Endothelial cell of umbilical vein (primary cell): Measurements from ENCODE around the gene GRIK1. TPM values are rescaled to one million over a fixed set of nuclear protein-coding genes. Genes with fewer than 3 reads are reported as not detected.

Experiments
- BruUV-seq: library from RNA; stranded (reverse); fragments of 400-500 nt; replicated peaks from 2 replicates; lab custom pipeline; 2021; lab: Mats Ljungman, UMichigan
- CTCF ChIA-PET: fragments of 300-600, 350-600 bp; sonication (Branson Sonifier 250); formaldehyde crosslinking; loops from one replicate; lab custom pipeline; 2021; ENCODE audit warnings: antibody characterized with exemption, inconsistent platforms; lab: Charles Lee
- POLR2A ChIA-PET: fragments of 300-600, 350-600 bp; sonication (Branson Sonifier 250); formaldehyde crosslinking; loops from one replicate; lab custom pipeline; 2021; ENCODE audit warnings: antibody characterized with exemption, inconsistent platforms; lab: Charles Lee
- DNase-seq: peaks from one replicate; pipeline ENCODE4 v3.0.0-alpha.2; 2011; ENCODE audit warnings: low read depth, low spot score
- FAIRE-seq: peaks from 2 replicates; lab custom pipeline; 2011; peaks lifted over from hg19 to GRCh38; lab: Jason Lieb, UNC
- H2AFZ ChIP-seq: 2 replicates; pipeline ENCODE4 v1.6.0; 2012; ENCODE audit warnings: low read depth, low read length, control low read depth, inconsistent platforms
- H3K27ac ChIP-seq: 2 replicates; pipeline ENCODE4 v1.5.1; 2011; ENCODE audit warnings: low read depth, mild to moderate bottlenecking, control low read depth, low read length, moderate library complexity; ENCODE audit not compliant: insufficient read depth
- H3K27me3 ChIP-seq, 2 experiments: 2 replicates each; pipeline versions ENCODE4 v1.6.0 to v1.6.1; 2011; ENCODE audit warnings: low read length in 2 of 2, mixed read lengths in 1 of 2; ENCODE audit not compliant: control insufficient read depth in 2 of 2, insufficient read depth in 2 of 2
- H3K36me3 ChIP-seq, 2 experiments: 2 replicates in 1 of 2; 3 replicates in 1 of 2; pipeline ENCODE4 v1.5.1; 2011; ENCODE audit warnings: low read length in 2 of 2, mild to moderate bottlenecking in 1 of 2, moderate library complexity in 1 of 2; ENCODE audit not compliant: control insufficient read depth in 2 of 2, insufficient read depth in 2 of 2; ENCODE audit errors: extremely low read depth in 1 of 2
- H3K4me1 ChIP-seq: 3 replicates; pipeline ENCODE4 v1.5.1; 2011; ENCODE audit warnings: mild to moderate bottlenecking, low read length; ENCODE audit not compliant: control insufficient read depth, insufficient read depth; ENCODE audit errors: extremely low read depth
- H3K4me2 ChIP-seq: 2 replicates; pipeline ENCODE4 v1.6.1; 2011; ENCODE audit warnings: low read length, control low read depth, mixed read lengths; ENCODE audit not compliant: insufficient read depth
- H3K4me3 ChIP-seq, 3 experiments: fragments of 200-600 bp in 1 of 3; sonication (generic), shearing (Covaris generic) in 1 of 3; replicated peaks in 1 of 3; 2 replicates each; pipeline ENCODE4 v1.5.1; 2011 to 2016; ENCODE audit warnings: control low read depth in 3 of 3, low read length in 3 of 3, mild to moderate bottlenecking in 2 of 3, inconsistent platforms in 1 of 3, low read depth in 1 of 3, moderate library complexity in 1 of 3; ENCODE audit not compliant: insufficient read depth in 1 of 3
- H3K79me2 ChIP-seq: 2 replicates; pipeline ENCODE4 v1.6.0; 2012; ENCODE audit warnings: low read length, inconsistent platforms; ENCODE audit not compliant: control insufficient read depth, insufficient read depth
- H3K9ac ChIP-seq: replicated peaks from 2 replicates; pipeline ENCODE3; 2011; ENCODE audit warnings: low read length, control low read depth; ENCODE audit not compliant: insufficient read depth; ENCODE audit errors: extremely low read depth
- H3K9me1 ChIP-seq: replicated peaks from 3 replicates; pipeline ENCODE4 v1.6.0; 2011; ENCODE audit warnings: mild to moderate bottlenecking, low read length; ENCODE audit not compliant: control insufficient read depth, insufficient read depth; ENCODE audit errors: extremely low read depth
- H3K9me3 ChIP-seq: replicated peaks from 2 replicates; pipeline ENCODE4 v1.5.1; 2012; ENCODE audit warnings: low read length, inconsistent platforms; ENCODE audit not compliant: control insufficient read depth, insufficient read depth
- H4K20me1 ChIP-seq: replicated peaks from 2 replicates; pipeline ENCODE3; 2011; ENCODE audit warnings: mild to moderate bottlenecking, low read length; ENCODE audit not compliant: control insufficient read depth, insufficient read depth; ENCODE audit errors: extremely low read depth
- CTCF ChIP-seq, 2 donors: IDR thresholded peaks; 1 replicate in 1 of 2; 2 replicates in 1 of 2; pipeline ENCODE4 v1.5.1; 2011; ENCODE audit warnings: low read length in 2 of 2, mild to moderate bottlenecking in 2 of 2, moderate library complexity in 2 of 2, control low read depth in 1 of 2, inconsistent platforms in 1 of 2, low read depth in 1 of 2; ENCODE audit not compliant: insufficient read depth in 1 of 2; ENCODE audit errors: extremely low read depth in 1 of 2
- EZH2 ChIP-seq: IDR thresholded peaks from 2 replicates; pipeline ENCODE4 v1.6.1; 2012; ENCODE audit warnings: borderline replicate concordance, low read depth, mild to moderate bottlenecking, moderate library complexity, low read length, inconsistent platforms; ENCODE audit not compliant: severe bottlenecking
- FOS ChIP-seq: IDR thresholded peaks from 2 replicates; pipeline ENCODE4 v1.6.1; 2011; ENCODE audit warnings: mild to moderate bottlenecking, low read length, moderate library complexity, borderline replicate concordance; ENCODE audit not compliant: insufficient read depth
- GATA2 ChIP-seq: IDR thresholded peaks from 2 replicates; pipeline ENCODE4 v1.7.0; 2011; ENCODE audit warnings: low read depth, mild to moderate bottlenecking, moderate library complexity, mixed read lengths, low read length; ENCODE audit not compliant: insufficient read length, insufficient read depth
- JUN ChIP-seq: IDR thresholded peaks from 2 replicates; pipeline ENCODE4 v1.6.1; 2011; ENCODE audit warnings: borderline replicate concordance, low read depth; ENCODE audit not compliant: insufficient read length, insufficient read depth
- MAX ChIP-seq: IDR thresholded peaks from 2 replicates; pipeline ENCODE4 v1.6.1; 2011; ENCODE audit not compliant: insufficient read depth, insufficient read length
- MYC ChIP-seq: IDR thresholded peaks from one replicate; pipeline ENCODE4 v1.6.1; 2011; ENCODE audit warnings: mild to moderate bottlenecking, low read depth, low read length
- POLR2A ChIP-seq: IDR thresholded peaks from 2 replicates; pipeline ENCODE4 v1.6.1; 2012; ENCODE audit warnings: low read depth, mild to moderate bottlenecking, control low read depth, low read length
- POLR2AphosphoS5 ChIP-seq: IDR thresholded peaks from 2 replicates; pipeline ENCODE4 v1.6.1; 2012; ENCODE audit warnings: low read depth, mild to moderate bottlenecking, control low read depth, low read length, moderate library complexity; ENCODE audit not compliant: insufficient read depth
- dilution Hi-C: fragments of 300-500 bp; cut with MboI; formaldehyde crosslinking; loops from one replicate; pipeline ENCODE4 v1.15.0; 2019; ENCODE audit warnings: low sequenced_read_pairs; ENCODE audit not compliant: extremely low pct_ligation_motif_present
- intact Hi-C: fragments of 100-400 bp; cut with micrococcal nuclease; formaldehyde crosslinking; loops from one replicate; pipeline ENCODE4 v1.10.0; 2022
- polyA plus RNA-seq, 4 experiments: library from polyadenylated mRNA; depleted of rRNA in 3 of 4; stranded (reverse) in 3 of 4; unstranded in 1 of 4; fragments of >200 nt; gene quantifications; 2 replicates each; pipeline versions ENCODE4 v1.2.1 to v1.2.3, GENCODE V29; 2011 to 2012; ENCODE audit warnings: missing spikeins in 1 of 4
- total RNA-seq: library from RNA; stranded (reverse); gene quantifications from 2 replicates; pipeline ENCODE4 v1.2.3, GENCODE V29; 2021

Gene GRIK1
- total and polyA plus RNA-seq, 2 donors (not counting 3 experiments of a cell fraction or from before 2014, with no cell fraction given) = not detected

- H3K4me2 ChIP-seq = no peak overlapping the region
Observed at GRCh38 chr21:29940361-29940760, 565 bp upstream of the GRIK1 start.

GRCh38 chr21:29939104-29939923 lies 482 bp downstream of the GRIK1 start:
- TF ChIP-seq POLR2A (no peak), JUN (no peak), FOS (no peak), MAX (no peak), GATA2 (no peak), MYC (no peak), EZH2 (no peak), CTCF (IDR thresholded peaks at IDR 0.05; ENCODE audit: extremely low read depth in 1 of 2, insufficient read depth in 1 of 2, low read depth in 1 of 2, low read length in 2 of 2) (no peak), POLR2AphosphoS5 (no peak)
- H3K4me1 ChIP-seq = no peaks in the 10 kb centered on the region
- H3K9ac ChIP-seq = no peak overlapping the region
- dilution Hi-C loops (no loop called here), intact Hi-C loops (no loop called here)
- no peak overlapping the region for H3K4me3 ChIP-seq
- no peaks in the 10 kb centered on the region for H4K20me1 ChIP-seq
- peaks cover 2 to 8% of the 10 kb centered on the region in 2 experiments for H3K27me3 ChIP-seq
- no peaks in the 10 kb centered on the region for H3K9me1 ChIP-seq
- H3K27ac ChIP-seq = no peak overlapping the region
- H2AFZ ChIP-seq = no peak overlapping the region
- no peaks in the 10 kb centered on the region for H3K79me2 ChIP-seq
- no peak overlapping the region for H3K4me2 ChIP-seq
- DNase-seq (no peak), FAIRE-seq (no peak)
- POLR2A ChIA-PET = no interaction called here
- no TSS peak for BruUV-seq
- no peaks in the 10 kb centered on the region for H3K36me3 ChIP-seq
- H3K9me3 ChIP-seq = no peaks in the 10 kb centered on the region
- CTCF ChIA-PET = no interaction called here

More at GRCh38 chr21:29940361-29940760, 565 bp upstream of the GRIK1 start:
- TF ChIP-seq EZH2 = no peak
- no peak for TF ChIP-seq GATA2
- no peak for TF ChIP-seq MAX
- no peak for TF ChIP-seq MYC
- no peak overlapping the region for H3K9ac ChIP-seq
- CTCF ChIA-PET = no interaction called here
- DNase-seq (no peak), FAIRE-seq (no peak)
- H3K4me1 ChIP-seq = no peaks in the 10 kb centered on the region
- no peak overlapping the region for H2AFZ ChIP-seq
- H3K4me3 ChIP-seq = no peak overlapping the region
- no peak overlapping the region for H3K27ac ChIP-seq
- H4K20me1 ChIP-seq = no peaks in the 10 kb centered on the region
- POLR2A ChIA-PET = no interaction called here
- BruUV-seq = no TSS peak
- H3K79me2 ChIP-seq = no peaks in the 10 kb centered on the region
- dilution Hi-C loops = no loop called here
- H3K27me3 ChIP-seq = peaks cover 2 to 8% of the 10 kb centered on the region in 2 experiments
- H3K9me1 ChIP-seq = no peaks in the 10 kb centered on the region
- intact Hi-C loops = no loop called here
- H3K36me3 ChIP-seq = no peaks in the 10 kb centered on the region
- no peaks in the 10 kb centered on the region for H3K9me3 ChIP-seq
